Measurements from ENCODE around the gene SLC7A14. TPM values are rescaled to one million over a fixed set of nuclear protein-coding genes. Genes with fewer than 3 reads are reported as not detected.
A peak's percentile ranks its signal among the peaks of the same experiment; 100 is the strongest.

Gene SLC7A14
- total and polyA plus RNA-seq, 2 of the 4 experiments (the other 2 are of a cell fraction) = 2.7 to 6.8 TPM

GRCh38 chr3:170429050-170429449 is 156.8 kb downstream of the SLC7A14 start:
- no peak for TF ChIP-seq MXI1 (IDR thresholded peaks at IDR 0.05; ENCODE audit: borderline replicate concordance, low read depth, low read length)
- TF ChIP-seq BHLHE40 (IDR thresholded peaks at IDR 0.05; ENCODE audit: low read depth, low read length) = no peak
- no peak for TF ChIP-seq CHD1 (IDR thresholded peaks at IDR 0.05; ENCODE audit: low read depth, low read length)
- TF ChIP-seq RCOR1 (IDR thresholded peaks at IDR 0.05; ENCODE audit: insufficient replicate concordance, low read length) = no peak
- no peak for TF ChIP-seq CEBPB (IDR thresholded peaks at IDR 0.05; ENCODE audit: low read depth, low read length)
- TF ChIP-seq, protein P1, sequence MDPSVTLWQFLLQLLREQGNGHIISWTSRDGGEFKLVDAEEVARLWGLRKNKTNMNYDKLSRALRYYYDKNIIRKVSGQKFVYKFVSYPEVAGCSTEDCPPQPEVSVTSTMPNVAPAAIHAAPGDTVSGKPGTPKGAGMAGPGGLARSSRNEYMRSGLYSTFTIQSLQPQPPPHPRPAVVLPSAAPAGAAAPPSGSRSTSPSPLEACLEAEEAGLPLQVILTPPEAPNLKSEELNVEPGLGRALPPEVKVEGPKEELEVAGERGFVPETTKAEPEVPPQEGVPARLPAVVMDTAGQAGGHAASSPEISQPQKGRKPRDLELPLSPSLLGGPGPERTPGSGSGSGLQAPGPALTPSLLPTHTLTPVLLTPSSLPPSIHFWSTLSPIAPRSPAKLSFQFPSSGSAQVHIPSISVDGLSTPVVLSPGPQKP (IDR thresholded peaks at IDR 0.05; ENCODE audit: borderline replicate concordance, low read depth, low read length) = no peak
- TF ChIP-seq RFX5 (IDR thresholded peaks at IDR 0.05; ENCODE audit: low read depth, low read length) = no peak
- no peak for TF ChIP-seq CTCF (conservative IDR thresholded peaks at IDR 0.05; ENCODE audit: low read depth, low read length)
- TF ChIP-seq FOS (IDR thresholded peaks at IDR 0.05; ENCODE audit: low read depth, low read length) = no peak
- no peak for TF ChIP-seq MAZ (IDR thresholded peaks at IDR 0.05; ENCODE audit: borderline replicate concordance, low read depth, low read length)
- TF ChIP-seq NFE2L2 (IDR thresholded peaks at IDR 0.05; ENCODE audit: low read depth, low read length) = no peak
- TF ChIP-seq USF2 (IDR thresholded peaks at IDR 0.05; ENCODE audit: low read depth, low read length) = no peak
- TF ChIP-seq SMC3 (IDR thresholded peaks at IDR 0.05; ENCODE audit: low read depth, low read length) = no peak
- TF ChIP-seq MAFK (IDR thresholded peaks at IDR 0.05; ENCODE audit: low read depth, low read length) = no peak
- no peak for TF ChIP-seq RAD21 (IDR thresholded peaks at IDR 0.05; ENCODE audit: low read length)
- no peak for TF ChIP-seq POLR2A (IDR thresholded peaks at IDR 0.05; ENCODE audit: low read depth, low read length)
- BruUV-seq (replicated peaks) = no TSS peak
- DNase-seq (no peak), ATAC-seq (ENCODE audit: low read depth) (no peak)
- H3K14ac ChIP-seq (replicated peaks; ENCODE audit: low read depth, low read length) = no peak overlapping the region
- no peak overlapping the region for H2BK120ac ChIP-seq (ENCODE audit: low read depth, low read length)
- no peak overlapping the region for H4K8ac ChIP-seq (ENCODE audit: low read depth in 2 of 2, low read length in 2 of 2)
- WGBS, 2 experiments (ENCODE audit: extremely low coverage in 2 of 2, insufficient read length in 1 of 2) = no CpG with 5 or more reads among the region's 1 CpG
- H3K18ac ChIP-seq (ENCODE audit: low read depth, low read length) = 0 out of 2 replicates have a peak overlapping the region, but pooled peaks have one; percentile 2
- H4K5ac ChIP-seq (ENCODE audit: low read depth, low read length) = no peak overlapping the region
- H3K4me1 ChIP-seq (ENCODE audit: control insufficient read depth, insufficient read depth, low read length) = peaks cover 7% of the 10 kb centered on the region; the same call in 1 of the 2 replicates
- H3K27me3 ChIP-seq (ENCODE audit: control insufficient read depth, insufficient read depth, low read length) = no peaks in the 10 kb centered on the region
- H3K56ac ChIP-seq (ENCODE audit: extremely low read depth, insufficient read depth, low read length) = no peak overlapping the region
- POLR2A ChIA-PET (ENCODE audit: unreplicated experiment) = no interaction called here
- no peak overlapping the region for H3K4me3 ChIP-seq (ENCODE audit: insufficient read depth, low read depth, low read length)
- H2BK20ac ChIP-seq (ENCODE audit: low read depth, low read length) = no peak overlapping the region
- H2BK15ac ChIP-seq (ENCODE audit: low read depth, low read length) = no peak overlapping the region
- no peak overlapping the region for H3K9ac ChIP-seq (ENCODE audit: low read depth, low read length)
- H2AK9ac ChIP-seq (replicated peaks; ENCODE audit: low read depth, low read length, poor library complexity) = no peak overlapping the region
- peaks cover 33% of the 10 kb centered on the region for H4K20me1 ChIP-seq (ENCODE audit: insufficient read depth, low read length)
- peaks cover 8 to 44% of the 10 kb centered on the region in 2 experiments; a peak in 2 of 4 replicates for H3K79me1 ChIP-seq (ENCODE audit: low read depth in 1 of 2, low read length in 2 of 2)
- H4K91ac ChIP-seq (ENCODE audit: insufficient read depth, low read depth, low read length) = no peak overlapping the region
- H3K9me1 ChIP-seq (ENCODE audit: insufficient read depth, low read length) = peaks cover 9% of the 10 kb centered on the region; the same call in 1 of the 2 replicates
- peaks cover 48% of the 10 kb centered on the region for H3K36me3 ChIP-seq (ENCODE audit: control insufficient read depth, insufficient read depth, low read length)
- dilution Hi-C loops (cut with HindIII; ENCODE audit: low sequenced_read_pairs, unreplicated experiment) (no loop called here), intact Hi-C loops (cut with micrococcal nuclease) (loop anchor here (5.0 kb wide), 1 partner anchor 193 kb away; no protein-coding TSS in a partner anchor), in situ Hi-C loops (cut with MboI; ENCODE audit: low sequenced_read_pairs) (loop anchor here (10.0 kb wide), 1 partner anchor 266 kb away; no protein-coding TSS in a partner anchor)
- no peak overlapping the region; the same call in 1 of the 2 replicates for H3K4me2 ChIP-seq (ENCODE audit: low read depth, low read length)
- H2AK5ac ChIP-seq (ENCODE audit: low read depth, low read length) = no peak overlapping the region
- H3K9me3 ChIP-seq (ENCODE audit: control insufficient read depth, insufficient read depth, low read length) = no peaks in the 10 kb centered on the region
- no peak overlapping the region for H3K27ac ChIP-seq (ENCODE audit: insufficient read depth, low read length)
- H2BK5ac ChIP-seq (ENCODE audit: low read depth, low read length, poor library complexity, severe bottlenecking) = no peak overlapping the region
- H3K23ac ChIP-seq (ENCODE audit: low read depth, low read length) = no peak overlapping the region
- no peak overlapping the region for H2AFZ ChIP-seq (replicated peaks; ENCODE audit: low read length, poor library complexity)
- CTCF ChIA-PET = interaction anchor here (1.0 kb wide), 1 partner anchor 383 kb away, joined by 7 read pairs; no protein-coding TSS in a partner anchor
- H3K4ac ChIP-seq (ENCODE audit: low read depth, low read length) = no peak overlapping the region

Measured in IMR-90 (cell line).